Coronary artery (tissue), 2 donors: ENCODE measurements around the gene ZNF565.
"Not testable (repeated sequence)": the region's sequence is repeated elsewhere in the genome, so short reads cannot be mapped to it uniquely, and the experiment has no call there.

Experiments used
- DNase-seq: peaks from one replicate; pipeline ENCODE4 v3.0.0-alpha.2; 2017; ENCODE audit warnings: low spot score
- H3K27ac ChIP-seq, 2 donors: fragments of 200-600 bp; sonication (generic); one replicate each; pipeline ENCODE4 v1.5.1; 2016 to 2019
- H3K4me3 ChIP-seq: fragments of 200-600 bp; sonication (generic); 2 replicates; pipeline ENCODE4 v1.5.1; 2016; ENCODE audit warnings: mild to moderate bottlenecking, moderate library complexity
- TF ChIP-seq, protein P1 (sequence below): fragments of 200-600 bp; sonication (generic); IDR thresholded peaks from one replicate; pipeline ENCODE4 v1.5.1; 2019; ENCODE audit warnings: antibody characterized with exemption

ZNF565 gene

DNA sequence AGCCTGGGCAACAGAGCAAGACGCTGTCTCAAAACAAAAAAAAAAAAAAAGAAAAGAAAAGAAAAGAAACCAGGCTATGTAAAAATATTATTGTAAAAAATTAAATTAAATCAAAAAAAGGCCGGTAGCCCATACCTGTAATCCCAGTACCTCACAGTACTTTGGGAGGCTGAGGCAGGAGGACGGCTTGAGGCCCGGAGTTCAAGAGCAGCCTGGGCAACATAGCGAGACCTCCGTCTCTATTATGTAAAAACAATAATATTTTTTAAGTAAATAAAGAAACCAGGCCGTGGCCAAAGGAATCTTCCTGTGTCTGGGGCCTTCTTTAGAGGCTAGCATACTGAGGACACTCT is 75.4 kb downstream of the ZNF565 start:
- H3K4me3 ChIP-seq = peak overlapping the region; percentile 81
- TF ChIP-seq, protein P1, sequence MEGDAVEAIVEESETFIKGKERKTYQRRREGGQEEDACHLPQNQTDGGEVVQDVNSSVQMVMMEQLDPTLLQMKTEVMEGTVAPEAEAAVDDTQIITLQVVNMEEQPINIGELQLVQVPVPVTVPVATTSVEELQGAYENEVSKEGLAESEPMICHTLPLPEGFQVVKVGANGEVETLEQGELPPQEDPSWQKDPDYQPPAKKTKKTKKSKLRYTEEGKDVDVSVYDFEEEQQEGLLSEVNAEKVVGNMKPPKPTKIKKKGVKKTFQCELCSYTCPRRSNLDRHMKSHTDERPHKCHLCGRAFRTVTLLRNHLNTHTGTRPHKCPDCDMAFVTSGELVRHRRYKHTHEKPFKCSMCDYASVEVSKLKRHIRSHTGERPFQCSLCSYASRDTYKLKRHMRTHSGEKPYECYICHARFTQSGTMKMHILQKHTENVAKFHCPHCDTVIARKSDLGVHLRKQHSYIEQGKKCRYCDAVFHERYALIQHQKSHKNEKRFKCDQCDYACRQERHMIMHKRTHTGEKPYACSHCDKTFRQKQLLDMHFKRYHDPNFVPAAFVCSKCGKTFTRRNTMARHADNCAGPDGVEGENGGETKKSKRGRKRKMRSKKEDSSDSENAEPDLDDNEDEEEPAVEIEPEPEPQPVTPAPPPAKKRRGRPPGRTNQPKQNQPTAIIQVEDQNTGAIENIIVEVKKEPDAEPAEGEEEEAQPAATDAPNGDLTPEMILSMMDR = no peak
- no peak for DNase-seq
- peak overlapping the region; percentile 87 to 97 for H3K27ac ChIP-seq

DNA sequence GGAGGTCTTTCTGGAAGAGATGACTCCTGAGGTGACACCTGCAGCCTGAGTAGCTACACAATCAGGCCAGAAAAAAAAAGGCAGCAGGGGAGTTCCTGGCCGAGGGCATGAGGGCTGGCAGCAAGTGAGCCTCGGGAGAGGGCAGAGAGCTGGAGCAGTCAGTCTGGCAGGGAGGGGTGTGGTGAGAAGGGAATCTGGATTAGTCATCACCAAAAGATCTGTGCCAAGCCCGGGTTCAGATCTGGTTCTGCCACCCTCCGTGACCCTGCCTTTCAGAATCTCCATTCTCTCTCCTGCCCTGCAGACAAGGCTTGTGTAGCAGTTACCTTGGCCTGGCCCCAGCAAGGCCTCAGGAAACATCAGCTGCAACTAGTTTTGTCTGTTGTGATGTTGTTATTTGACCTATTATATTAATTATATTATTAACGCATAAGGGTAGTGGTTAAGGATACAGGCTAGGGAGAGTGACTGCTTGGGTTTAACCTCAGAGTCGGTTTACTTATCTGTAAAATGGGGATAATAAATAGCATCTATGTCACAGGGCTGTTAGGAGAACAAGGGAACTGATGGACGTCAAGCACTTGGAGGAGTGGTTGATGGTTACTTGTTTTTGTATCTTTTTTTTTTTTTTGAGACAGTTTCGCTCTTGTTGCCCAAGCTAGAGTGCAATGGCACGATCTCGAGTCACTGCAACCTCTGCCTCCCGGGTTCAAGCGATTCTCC is 77.3 kb downstream of the ZNF565 start:
- peak overlapping the region; percentile 67 to 69 for H3K27ac ChIP-seq
- no peak for DNase-seq
- TF ChIP-seq, protein P1 = no peak
- H3K4me3 ChIP-seq = no peak overlapping the region

- not testable (repeated sequence) for DNase-seq, H3K4me3 ChIP-seq, H3K27ac ChIP-seq
Observed at GRCh38 chr19:36134867-36135266, 79.6 kb downstream of the ZNF565 start.
